Measurements from ENCODE around the gene CORO6. TPM values are rescaled to one million over a fixed set of nuclear protein-coding genes. Genes with fewer than 3 reads are reported as not detected.

CORO6 gene
- total RNA-seq, 1 experiment from 2014 or later = 9.7 TPM

GRCh38 chr17:29618272-29619065, 4.2 kb downstream of the CORO6 start:
- H3K27me3 ChIP-seq (ENCODE audit: control insufficient read depth, insufficient read depth, low read length) = no peaks in the 10 kb centered on the region
- H3K27ac ChIP-seq (ENCODE audit: low read length) = no peak overlapping the region; the same call in 1 of the 2 replicates
- peaks cover 50% of the 10 kb centered on the region for H3K4me1 ChIP-seq (ENCODE audit: control insufficient read depth, insufficient read depth, low read length)
- no peaks in the 10 kb centered on the region for H3K36me3 ChIP-seq (ENCODE audit: control insufficient read depth, insufficient read depth, low read length)
- TF ChIP-seq REST (IDR thresholded peaks at IDR 0.05; ENCODE audit: insufficient read depth in 1 of 2, low read depth in 2 of 2, low read length in 1 of 2) (no peak), SIN3A (IDR thresholded peaks at IDR 0.05; ENCODE audit: borderline replicate concordance, insufficient read depth, low read depth, low read length) (no peak), CTCF (IDR thresholded peaks at IDR 0.05) (peak; percentile 68), POLR2AphosphoS5 (IDR thresholded peaks at IDR 0.05; ENCODE audit: low read depth, low read length) (no peak)
- CTCF ChIA-PET = interaction anchor here (0.6 to 2.2 kb wide), 11 partner anchors 8 to 228 kb away, joined by 3 to 15 read pairs (median 4); partner anchors contain the start of gene ANKRD13B
- BruUV-seq (replicated peaks) = no TSS peak
- peak overlapping the region; percentile 28 to 53 for H3K4me3 ChIP-seq (ENCODE audit: low read depth in 2 of 2, low read length in 2 of 2)
- intact Hi-C loops (cut with micrococcal nuclease; ENCODE audit: unreplicated experiment) = no loop called here
- POLR2A ChIA-PET = no interaction called here
- peak; percentile 8 for ATAC-seq
- no peaks in the 10 kb centered on the region for H3K9me3 ChIP-seq (ENCODE audit: control insufficient read depth, insufficient read depth, low read depth, low read length)
- no peak for DNase-seq (ENCODE audit: low read depth, low spot score)
- in situ Hi-C loops (cut with HindIII; ENCODE audit: low pct_unique_long_range_greater_than_20kb, low sequenced_read_pairs) = no loop called here

GRCh38 chr17:29617481-29618271, 5.0 kb downstream of the CORO6 start:
- Histone ChIP-seq H3K4me3 (ENCODE audit: low read depth in 2 of 2, low read length in 2 of 2) (peak overlapping the region; percentile 28 to 53), H3K36me3 (ENCODE audit: control insufficient read depth, insufficient read depth, low read length) (no peaks in the 10 kb centered on the region), H3K27ac (ENCODE audit: low read length) (peak overlapping the region; percentile 71), H3K9me3 (ENCODE audit: control insufficient read depth, insufficient read depth, low read depth, low read length) (no peaks in the 10 kb centered on the region), H3K27me3 (ENCODE audit: control insufficient read depth, insufficient read depth, low read length) (no peaks in the 10 kb centered on the region), H3K4me1 (ENCODE audit: control insufficient read depth, insufficient read depth, low read length) (peaks cover 44% of the 10 kb centered on the region)
- in situ Hi-C loops (cut with HindIII; ENCODE audit: low pct_unique_long_range_greater_than_20kb, low sequenced_read_pairs) = no loop called here
- ATAC-seq (peak; percentile 70), DNase-seq (ENCODE audit: low read depth, low spot score) (no peak)
- intact Hi-C loops (cut with micrococcal nuclease; ENCODE audit: unreplicated experiment) = no loop called here
- no TSS peak for BruUV-seq (replicated peaks)
- TF ChIP-seq POLR2AphosphoS5 (IDR thresholded peaks at IDR 0.05; ENCODE audit: low read depth, low read length) (peak; percentile 35; the same call in 1 of the 2 replicates), REST (IDR thresholded peaks at IDR 0.05; ENCODE audit: insufficient read depth in 1 of 2, low read depth in 2 of 2, low read length in 1 of 2) (0 out of 4 replicates have a peak, but pooled peaks of 1 of the 2 experiments have one; percentile 34), SIN3A (IDR thresholded peaks at IDR 0.05; ENCODE audit: borderline replicate concordance, insufficient read depth, low read depth, low read length) (no peak), TCF7L2 (IDR thresholded peaks at IDR 0.05; ENCODE audit: low read depth, low read length) (peak; percentile 35; the same call in 1 of the 2 replicates), CTCF (IDR thresholded peaks at IDR 0.05) (peak; percentile 91)
- ChIA-PET CTCF (interaction anchor here (0.6 to 2.2 kb wide), 18 partner anchors 8 to 727 kb away, joined by 3 to 15 read pairs (median 4); partner anchors contain the start of gene ANKRD13B), POLR2A (interaction anchor here (1.1 kb wide), 1 partner anchor 13 kb away, joined by 3 read pairs; no protein-coding TSS in a partner anchor)

All from Panc1 (cell line).